ENCODE results near the gene ASF1A.

Gene ASF1A

DNA sequence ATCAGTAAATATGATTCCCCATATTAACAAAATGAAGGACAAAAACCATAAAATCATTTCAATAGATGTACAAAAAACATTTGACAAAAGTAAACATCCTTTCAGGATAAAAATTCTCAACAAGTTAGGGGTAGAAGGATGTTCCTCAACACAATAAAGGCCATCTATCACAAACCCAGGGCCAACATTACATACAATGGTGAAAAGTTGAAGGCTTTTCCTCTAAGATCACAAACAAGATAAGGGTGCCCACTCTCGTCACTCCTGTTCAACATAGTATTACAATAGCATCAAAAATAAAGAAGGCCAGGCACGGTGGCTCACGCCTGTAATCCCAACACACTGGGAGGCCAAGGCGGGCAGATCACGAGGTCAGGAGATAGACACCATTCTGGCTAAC lies 22.6 kb upstream of the ASF1A start:
- H3K4me3 ChIP-seq (ENCODE audit: low read depth, low read length) = no peak overlapping the region
- no peak for DNase-seq (ENCODE audit: low read depth)
- TF ChIP-seq, protein P1, sequence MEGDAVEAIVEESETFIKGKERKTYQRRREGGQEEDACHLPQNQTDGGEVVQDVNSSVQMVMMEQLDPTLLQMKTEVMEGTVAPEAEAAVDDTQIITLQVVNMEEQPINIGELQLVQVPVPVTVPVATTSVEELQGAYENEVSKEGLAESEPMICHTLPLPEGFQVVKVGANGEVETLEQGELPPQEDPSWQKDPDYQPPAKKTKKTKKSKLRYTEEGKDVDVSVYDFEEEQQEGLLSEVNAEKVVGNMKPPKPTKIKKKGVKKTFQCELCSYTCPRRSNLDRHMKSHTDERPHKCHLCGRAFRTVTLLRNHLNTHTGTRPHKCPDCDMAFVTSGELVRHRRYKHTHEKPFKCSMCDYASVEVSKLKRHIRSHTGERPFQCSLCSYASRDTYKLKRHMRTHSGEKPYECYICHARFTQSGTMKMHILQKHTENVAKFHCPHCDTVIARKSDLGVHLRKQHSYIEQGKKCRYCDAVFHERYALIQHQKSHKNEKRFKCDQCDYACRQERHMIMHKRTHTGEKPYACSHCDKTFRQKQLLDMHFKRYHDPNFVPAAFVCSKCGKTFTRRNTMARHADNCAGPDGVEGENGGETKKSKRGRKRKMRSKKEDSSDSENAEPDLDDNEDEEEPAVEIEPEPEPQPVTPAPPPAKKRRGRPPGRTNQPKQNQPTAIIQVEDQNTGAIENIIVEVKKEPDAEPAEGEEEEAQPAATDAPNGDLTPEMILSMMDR (IDR thresholded peaks at IDR 0.05; ENCODE audit: insufficient read depth, low read depth, low read length, missing control alignments) = no peak

DNA sequence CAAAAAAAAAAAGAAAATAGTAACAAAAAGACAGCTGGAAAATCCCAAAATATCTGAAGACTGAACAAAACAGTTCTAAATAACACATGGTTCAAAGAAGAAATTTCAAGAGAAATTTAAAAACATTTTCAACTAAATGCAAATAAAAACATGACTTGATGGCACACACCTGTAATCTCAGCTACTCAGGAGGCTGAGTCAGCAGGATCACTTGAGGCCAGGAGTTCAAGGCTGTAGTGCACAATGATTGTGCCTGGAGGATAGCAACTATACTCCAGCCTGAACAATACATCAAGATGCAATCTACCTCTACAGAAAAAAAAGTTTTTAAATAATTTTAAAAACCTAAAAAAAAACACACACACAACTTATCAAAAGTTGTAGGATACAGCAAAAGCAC lies 21.6 kb upstream of the ASF1A start:
- no peak for DNase-seq (ENCODE audit: low read depth)
- no peak overlapping the region for H3K4me3 ChIP-seq (ENCODE audit: low read depth, low read length)
- TF ChIP-seq, protein P1 (IDR thresholded peaks at IDR 0.05; ENCODE audit: insufficient read depth, low read depth, low read length, missing control alignments) = no peak

DNA sequence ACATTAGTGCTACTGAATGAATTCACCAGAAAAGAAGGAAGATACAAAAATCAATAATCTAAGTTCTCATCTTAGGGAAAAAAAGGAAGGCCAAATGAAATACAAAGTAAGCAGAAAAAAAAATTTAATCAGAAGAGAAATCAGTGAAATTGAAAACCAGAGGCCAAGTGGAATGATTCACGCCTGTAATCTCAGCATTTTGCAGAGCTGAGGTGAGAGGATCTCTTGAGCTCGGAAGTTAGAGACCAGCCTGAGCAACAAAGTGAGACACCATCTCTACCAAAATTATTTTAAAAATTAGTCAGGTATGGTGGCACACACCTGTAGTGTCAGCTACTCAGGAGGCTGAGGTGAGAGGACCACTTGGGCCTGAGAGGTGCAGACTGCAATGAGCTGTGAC lies 21.2 kb upstream of the ASF1A start:
- no peak overlapping the region for H3K4me3 ChIP-seq (ENCODE audit: low read depth, low read length)
- DNase-seq (ENCODE audit: low read depth) = no peak
- TF ChIP-seq, protein P1 (IDR thresholded peaks at IDR 0.05; ENCODE audit: insufficient read depth, low read depth, low read length, missing control alignments) = no peak

DNA sequence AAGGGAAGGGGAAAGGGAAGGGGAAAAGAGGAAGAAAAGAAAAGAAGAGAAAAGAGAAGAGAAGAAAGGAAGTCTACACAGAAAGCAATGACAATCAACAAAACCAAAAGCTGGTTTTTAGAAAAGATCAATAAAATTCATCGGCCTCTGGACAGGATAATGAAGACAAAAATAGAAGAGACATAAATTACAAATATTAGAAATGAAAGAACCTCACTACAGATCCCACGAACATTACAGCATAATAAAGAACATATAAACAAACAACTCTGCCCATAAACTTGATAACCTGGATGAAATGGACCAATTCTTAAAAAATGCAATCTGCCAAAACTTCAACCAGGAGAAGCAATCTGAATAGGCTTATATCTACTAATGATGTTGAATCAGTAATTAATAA lies 20.7 kb upstream of the ASF1A start:
- TF ChIP-seq, protein P1 (IDR thresholded peaks at IDR 0.05; ENCODE audit: insufficient read depth, low read depth, low read length, missing control alignments) = no peak
- no peak for DNase-seq (ENCODE audit: low read depth)
- no peak overlapping the region for H3K4me3 ChIP-seq (ENCODE audit: low read depth, low read length)

DNA sequence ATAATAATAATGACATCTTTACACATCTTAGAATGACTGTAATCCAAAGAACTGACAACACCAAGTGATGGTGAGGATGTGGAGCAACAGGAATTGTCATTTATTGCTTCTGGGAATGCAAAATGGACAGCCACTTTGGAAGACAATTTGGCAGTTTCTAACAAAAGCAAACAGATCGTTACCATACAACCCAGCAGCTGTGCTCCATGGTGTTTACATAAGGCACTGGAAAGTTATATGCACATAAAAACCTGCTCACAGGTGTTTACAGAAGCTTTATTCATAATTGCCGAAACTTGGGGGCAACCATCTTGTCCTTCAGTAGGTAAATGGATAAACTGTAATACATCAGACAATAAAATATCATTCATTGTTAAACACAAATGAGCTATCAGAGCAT lies 18.3 kb upstream of the ASF1A start:
- H3K4me3 ChIP-seq (ENCODE audit: low read depth, low read length) = no peak overlapping the region
- DNase-seq (ENCODE audit: low read depth) = no peak
- TF ChIP-seq, protein P1 (IDR thresholded peaks at IDR 0.05; ENCODE audit: insufficient read depth, low read depth, low read length, missing control alignments) = no peak

DNA sequence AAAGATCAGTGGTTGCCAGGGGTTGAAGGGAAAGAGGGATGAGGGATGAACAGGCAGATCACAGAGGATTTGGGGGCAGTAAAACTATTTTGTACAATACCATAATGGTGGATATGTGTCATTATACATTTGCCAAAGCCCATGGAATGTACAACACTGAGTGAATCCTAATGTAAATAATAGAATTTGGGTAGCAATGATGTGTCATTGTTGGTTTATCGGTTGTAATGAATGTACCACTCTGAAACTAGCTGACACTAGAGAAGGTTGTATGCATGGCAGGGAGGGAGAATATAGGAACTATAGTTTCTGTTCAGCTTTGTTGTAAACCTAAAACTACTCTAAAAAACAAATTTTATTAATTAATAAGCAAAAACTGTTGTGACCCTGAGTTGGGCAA lies 17.8 kb upstream of the ASF1A start:
- TF ChIP-seq, protein P1 (IDR thresholded peaks at IDR 0.05; ENCODE audit: insufficient read depth, low read depth, low read length, missing control alignments) = no peak
- no peak overlapping the region for H3K4me3 ChIP-seq (ENCODE audit: low read depth, low read length)
- no peak for DNase-seq (ENCODE audit: low read depth)

DNA sequence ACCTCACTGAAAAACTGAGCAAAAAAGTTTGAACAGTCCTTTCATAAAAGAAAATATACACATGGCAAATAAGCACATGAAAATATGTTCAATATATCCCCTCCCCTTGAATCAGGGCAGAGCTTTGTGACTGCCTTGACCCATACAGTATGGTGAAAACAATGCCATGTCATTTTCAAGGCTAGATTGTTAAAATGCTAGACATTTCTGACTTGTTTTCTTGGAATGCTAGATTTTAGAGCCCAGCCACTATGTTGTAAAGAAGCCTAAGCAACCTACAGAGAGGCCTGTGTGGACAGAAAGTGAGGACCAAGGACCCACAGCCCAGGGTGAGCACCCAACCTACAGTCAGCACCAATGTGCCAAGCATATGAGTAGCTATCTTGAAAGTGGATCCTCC lies 17.1 kb upstream of the ASF1A start:
- no peak for DNase-seq (ENCODE audit: low read depth)
- no peak overlapping the region for H3K4me3 ChIP-seq (ENCODE audit: low read depth, low read length)
- TF ChIP-seq, protein P1 (IDR thresholded peaks at IDR 0.05; ENCODE audit: insufficient read depth, low read depth, low read length, missing control alignments) = no peak

All from GM12865 (cell line).